ENCODE measurements around the gene TRIM72.
"Not testable (repeated sequence)": the region's sequence is repeated elsewhere in the genome, so short reads cannot be mapped to it uniquely, and the experiment has no call there.

TRIM72 gene

DNA sequence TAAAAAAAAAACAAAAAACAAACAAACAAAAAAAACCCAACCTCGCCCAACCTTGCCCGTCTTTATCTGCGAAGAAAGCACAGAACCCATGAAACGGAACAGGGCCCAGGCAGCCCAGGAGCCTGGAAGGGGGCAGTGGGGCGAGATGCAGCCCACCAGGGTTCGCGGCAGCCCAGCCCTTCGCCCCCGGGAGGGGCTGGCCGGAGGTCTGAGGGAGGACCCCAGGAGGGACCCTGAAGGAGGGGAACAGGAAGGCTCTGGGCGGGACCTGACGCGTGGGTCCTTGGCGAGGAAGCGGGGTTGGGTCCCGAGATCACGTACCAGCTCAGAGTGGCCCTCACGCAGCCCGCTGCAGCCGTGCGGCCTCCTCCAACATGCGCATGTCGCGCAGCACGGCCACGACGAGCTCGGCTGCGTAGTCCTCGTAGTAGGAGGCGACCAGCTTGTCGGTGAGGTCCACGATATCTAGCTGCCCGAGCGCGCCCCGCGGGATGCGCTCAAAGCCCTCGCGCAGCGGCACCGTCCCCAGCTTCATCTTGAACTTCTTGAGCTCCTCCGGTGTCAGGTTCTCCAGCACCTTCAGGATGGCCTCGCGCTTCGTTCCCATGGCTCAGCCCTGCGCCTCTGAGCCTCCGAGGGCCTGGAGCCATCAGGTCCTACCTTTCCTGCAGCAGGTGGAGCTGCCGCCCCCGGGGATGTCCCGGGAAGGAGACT, 2.7 kb downstream of the TRIM72 start, which contains the start of gene PYDC1:
TSS of gene PYDC1 (minus strand) at position 714 of the 714 bp plus-strand sequence. CDS start at position 607, 107 bp downstream.
- DNase-seq: no peak

DNA sequence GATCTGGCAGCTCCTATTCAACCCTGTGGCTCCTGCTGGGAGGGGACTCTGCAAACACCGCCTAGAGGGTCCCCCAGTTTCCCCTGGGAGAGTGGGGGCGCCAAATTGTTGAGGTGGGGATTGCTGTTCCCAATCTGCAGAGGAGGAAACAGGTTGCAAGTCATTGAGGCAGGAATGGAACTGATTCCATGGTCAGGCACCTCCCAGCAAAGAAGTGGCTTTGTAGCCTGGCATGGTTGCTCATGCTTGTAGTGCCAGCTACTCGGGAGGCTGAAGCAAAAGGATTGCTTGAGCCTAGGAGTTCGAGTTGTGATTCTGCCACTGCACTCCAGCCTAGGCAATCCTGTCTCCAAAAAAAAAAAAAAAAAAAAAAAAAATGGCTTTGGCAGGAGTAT, 3.2 kb downstream of the TRIM72 start:
- no peak for DNase-seq

DNA sequence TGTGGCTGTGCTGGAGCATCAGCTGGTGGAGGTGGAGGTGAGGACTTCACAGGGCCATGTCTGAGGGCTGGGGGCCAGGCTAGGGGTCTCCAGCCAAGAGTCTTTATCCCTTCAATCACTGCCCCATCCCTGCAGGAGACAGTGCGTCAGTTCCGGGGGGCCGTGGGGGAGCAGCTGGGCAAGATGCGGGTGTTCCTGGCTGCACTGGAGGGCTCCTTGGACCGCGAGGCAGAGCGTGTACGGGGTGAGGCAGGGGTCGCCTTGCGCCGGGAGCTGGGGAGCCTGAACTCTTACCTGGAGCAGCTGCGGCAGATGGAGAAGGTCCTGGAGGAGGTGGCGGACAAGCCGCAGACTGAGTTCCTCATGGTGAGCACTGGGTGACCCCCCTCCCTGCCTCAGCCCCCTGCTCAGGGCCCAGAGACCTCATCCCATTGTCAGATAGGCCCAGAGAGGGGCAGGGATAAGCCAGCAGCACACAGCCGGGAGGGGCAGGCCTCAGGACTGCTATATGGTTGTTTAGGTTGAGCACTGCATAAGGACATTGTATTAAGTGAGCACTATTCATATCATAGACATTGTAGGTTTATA, 5.3 kb downstream of the TRIM72 start:
- DNase-seq: no peak

DNA sequence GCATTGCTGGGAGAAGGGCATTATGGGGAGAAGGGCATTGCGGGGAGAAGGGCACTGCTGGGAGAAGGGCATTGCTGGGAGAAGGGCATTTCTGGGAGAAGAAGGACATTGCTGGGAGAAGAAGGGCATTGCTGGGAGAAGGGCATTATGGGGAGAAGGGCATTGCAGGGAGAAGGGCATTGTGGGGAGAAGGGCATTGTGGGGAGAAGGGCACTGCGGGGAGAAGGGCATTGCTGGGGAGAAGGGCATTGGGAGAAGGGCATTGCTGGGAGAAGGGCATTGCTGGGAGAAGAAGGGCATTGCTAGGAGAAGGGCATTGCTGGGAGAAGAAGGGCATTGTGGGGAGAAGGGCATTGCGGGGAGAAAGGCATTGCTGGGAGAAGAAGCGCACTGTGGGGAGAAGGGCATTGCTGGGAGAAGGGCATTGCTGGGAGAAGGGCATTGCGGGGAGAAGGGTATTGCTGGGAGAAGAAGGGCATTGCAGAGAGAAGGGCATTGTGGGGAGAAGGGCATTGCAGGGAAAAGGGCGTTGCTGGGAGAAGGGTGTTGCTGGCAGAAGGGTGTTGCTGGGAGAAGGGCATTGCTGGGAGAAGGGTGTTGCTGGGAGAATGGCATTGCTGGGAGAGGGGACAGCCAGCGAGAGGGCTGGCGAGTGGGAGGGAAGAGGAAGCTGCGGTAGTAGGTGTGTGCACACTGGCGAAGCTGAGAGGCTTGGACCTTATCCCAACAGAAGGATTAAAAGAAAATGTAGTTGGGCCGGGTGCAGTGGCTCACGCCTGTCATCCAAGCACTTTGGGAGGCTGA, 7.6 kb downstream of the TRIM72 start:
- no peak for DNase-seq

DNA sequence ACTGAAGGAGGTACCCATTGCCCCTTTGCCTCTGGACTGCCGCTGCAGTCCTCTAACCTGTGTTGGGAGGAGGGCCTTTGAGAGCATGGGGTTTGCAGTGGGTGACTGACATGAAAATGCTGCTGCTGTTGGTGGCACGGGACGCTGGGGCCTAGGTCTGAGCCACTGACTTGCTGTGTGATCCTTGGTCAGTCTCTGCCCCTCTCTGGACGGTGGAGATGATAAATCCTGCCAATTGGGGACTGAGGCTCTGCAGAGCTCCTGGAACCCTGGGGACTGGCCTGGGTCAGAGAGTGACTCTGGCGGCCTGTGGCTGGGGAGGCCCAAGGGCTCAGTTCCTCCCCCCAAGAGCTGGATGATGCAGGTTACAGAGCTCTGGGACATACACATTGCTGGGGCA, 9.1 kb downstream of the TRIM72 start:
- no peak for DNase-seq

DNA sequence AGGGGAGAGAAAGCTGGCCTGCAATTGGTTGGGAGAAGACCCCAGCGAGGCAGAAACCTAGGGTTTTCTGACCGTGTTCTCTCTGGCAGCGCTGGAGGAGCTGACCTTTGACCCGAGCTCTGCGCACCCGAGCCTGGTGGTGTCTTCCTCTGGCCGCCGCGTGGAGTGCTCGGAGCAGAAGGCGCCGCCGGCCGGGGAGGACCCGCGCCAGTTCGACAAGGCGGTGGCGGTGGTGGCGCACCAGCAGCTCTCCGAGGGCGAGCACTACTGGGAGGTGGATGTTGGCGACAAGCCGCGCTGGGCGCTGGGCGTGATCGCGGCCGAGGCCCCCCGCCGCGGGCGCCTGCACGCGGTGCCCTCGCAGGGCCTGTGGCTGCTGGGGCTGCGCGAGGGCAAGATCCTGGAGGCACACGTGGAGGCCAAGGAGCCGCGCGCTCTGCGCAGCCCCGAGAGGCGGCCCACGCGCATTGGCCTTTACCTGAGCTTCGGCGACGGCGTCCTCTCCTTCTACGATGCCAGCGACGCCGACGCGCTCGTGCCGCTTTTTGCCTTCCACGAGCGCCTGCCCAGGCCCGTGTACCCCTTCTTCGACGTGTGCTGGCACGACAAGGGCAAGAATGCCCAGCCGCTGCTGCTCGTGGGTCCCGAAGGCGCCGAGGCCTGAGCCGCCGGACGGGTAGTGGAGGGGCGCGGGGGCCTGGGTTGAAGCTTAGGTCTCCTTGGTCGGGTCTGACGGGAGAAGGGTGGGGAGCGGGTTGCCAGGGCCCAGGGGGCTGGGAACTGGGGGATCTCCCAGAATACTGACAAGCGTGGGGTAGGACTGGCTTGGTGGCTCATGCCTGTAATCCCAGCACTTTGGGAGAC, 10.4 kb downstream of the TRIM72 start:
- DNase-seq: no peak

DNA sequence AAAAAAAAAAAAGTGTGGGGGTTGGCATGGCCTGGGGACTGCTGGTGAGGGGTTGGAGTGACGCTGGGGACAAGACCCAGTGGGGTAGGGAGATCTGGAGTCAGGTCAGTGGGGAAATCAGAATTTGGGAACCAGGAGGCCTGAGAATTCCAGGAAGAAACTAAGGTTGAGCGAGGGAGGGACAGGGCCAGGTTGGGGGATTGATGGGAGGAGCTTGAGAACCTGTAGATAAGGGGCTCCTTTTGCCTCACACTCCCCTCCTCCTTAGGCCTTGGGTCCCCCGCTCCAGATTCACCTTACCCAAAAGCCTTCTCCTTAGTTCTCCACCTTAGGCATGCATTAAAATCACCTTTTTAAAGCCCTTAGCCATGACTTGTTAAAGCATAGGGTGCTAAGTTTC, 11.3 kb downstream of the TRIM72 start:
- DNase-seq: no peak

DNA sequence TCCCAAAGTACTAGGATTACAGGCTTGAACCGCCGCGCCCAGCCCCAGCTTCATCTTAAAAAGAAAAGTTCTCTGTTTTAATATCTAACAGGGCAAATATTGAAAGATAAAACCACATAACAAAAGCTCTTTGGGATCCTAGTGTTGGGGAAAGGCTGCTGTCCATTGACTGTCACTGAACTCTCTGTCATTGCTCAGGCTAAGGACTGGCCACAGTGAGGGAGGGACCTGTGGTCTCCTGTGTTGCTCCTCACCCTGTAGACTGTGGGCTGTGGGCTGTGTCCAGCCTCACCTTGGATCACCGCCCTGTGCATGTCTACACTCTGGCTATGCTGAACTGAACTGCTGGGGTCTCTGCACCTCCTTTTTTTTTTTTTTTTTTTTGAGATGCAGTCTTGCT, 14.3 kb downstream of the TRIM72 start:
- no peak for DNase-seq

DNA sequence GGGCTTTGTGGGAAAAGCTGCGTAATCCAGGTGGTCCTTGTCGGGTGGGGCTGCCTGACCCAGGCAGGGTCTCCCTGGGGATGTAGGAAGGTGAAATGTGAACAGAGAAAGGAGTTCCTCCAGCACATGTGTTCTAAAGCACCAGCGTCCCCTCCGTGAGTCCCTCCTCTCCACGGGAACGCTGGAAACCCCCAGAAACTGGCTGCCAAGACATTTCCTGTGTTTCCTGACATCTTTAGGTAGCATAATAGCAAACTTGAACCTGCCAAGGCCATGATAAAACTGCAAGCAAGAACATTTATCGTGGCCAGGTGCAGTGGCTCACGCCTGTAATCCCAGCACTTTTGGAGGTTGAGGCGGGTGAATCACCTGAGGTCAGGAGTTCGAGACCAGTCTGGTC, 15.6 kb downstream of the TRIM72 start:
- no peak for DNase-seq

DNA sequence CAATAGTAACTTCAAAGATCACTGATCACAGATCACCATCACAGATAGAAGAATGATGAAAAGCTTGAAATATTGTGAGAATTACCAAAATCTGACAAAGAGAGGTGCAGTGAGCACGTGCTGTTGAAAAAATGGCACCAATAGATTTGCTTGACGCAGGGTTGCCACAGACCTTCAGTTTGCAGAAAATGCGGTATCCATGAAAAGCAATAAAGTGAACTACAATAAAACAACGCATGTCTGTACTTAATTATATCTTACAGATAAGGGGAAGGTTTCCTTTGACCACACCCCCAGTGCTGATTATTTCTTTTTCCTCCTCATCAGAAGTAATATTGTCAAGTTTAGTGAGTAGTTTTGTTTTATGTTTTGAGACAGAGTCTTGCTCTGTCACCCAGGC, 24.1 kb downstream of the TRIM72 start:
- DNase-seq: no peak

DNA sequence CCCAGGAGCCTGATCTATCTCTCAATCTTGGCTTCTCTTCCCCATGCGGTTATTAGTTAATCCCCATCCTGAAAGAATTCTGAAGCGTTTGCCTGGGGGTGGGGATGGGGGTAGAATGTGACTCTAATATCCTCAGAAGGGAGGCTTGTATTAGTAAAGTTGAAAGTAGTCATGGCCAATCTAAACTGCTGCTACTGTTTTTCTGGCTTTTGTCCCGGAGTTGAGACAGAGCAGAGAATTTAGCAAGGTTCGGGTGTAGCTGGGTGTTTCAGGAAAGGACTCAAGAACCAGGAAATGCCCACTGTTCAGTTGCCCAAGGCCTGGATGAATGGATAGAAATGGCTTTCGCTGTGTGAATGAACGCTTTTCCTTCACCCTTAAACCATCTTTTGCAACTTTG, 28.3 kb downstream of the TRIM72 start:
- no peak for DNase-seq

DNA sequence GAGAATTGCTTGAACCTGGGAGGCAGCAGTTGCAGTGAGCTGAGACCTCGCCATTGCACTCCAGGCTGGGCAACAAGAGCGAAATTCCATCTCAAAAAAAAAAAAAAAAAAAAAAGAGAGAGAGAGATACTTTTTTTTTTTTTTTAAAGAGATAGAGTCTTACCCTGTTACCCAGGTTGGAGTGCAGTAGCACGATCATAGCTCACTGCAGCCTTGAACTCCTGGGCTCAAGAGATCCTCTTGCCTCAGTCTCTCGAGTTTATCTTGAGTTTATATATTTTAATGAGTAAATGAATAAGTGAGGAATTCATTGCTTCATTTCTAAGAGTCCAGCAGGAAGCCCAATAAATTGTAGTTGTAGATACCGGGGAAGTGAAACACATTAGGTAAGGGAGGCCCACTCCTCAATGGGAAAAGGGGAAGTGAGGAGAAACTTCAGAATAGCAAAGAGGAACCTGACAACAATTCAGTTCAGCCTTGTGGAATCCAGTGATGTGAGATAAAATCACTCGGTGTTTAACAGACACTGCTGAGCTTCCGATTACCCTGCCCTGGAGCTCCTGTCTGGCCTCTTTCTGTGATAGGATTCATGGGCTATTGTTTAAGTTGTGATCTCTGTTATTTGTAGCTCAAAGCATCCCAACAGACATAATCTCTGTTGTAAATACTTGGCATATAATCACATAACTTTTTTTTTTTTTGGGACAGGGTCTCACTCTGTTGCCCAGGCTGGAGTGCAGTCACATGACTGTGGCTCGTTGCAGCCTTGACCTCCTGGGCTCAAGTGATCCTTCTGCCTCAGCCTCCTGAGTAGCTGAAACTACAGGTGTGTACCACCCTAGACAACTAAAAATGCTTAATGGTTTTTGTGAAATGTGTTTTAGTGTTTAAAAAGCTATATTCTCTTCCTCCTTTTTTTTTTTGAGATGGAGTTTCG, 30.1 kb downstream of the TRIM72 start:
- no peak for DNase-seq

DNA sequence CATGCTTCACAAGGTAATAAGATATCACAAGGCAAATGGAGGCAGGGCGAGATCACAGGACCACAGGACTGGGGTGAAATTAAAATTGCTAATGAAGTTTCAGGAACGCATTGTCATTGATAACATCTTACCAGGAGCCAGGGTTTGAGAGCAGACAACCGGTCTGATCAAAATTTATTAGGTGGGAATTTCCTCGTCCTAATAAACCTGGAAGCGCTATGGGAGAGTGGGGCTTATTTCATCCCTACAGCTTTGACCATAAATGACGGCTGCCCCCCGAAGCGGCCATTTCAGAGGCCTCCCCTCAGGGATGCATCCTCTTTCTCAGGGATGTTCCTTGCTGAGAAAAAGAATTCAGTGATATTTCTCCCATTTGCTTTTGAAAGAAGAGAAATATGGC, 31.7 kb downstream of the TRIM72 start:
- not testable (repeated sequence) for DNase-seq

DNA sequence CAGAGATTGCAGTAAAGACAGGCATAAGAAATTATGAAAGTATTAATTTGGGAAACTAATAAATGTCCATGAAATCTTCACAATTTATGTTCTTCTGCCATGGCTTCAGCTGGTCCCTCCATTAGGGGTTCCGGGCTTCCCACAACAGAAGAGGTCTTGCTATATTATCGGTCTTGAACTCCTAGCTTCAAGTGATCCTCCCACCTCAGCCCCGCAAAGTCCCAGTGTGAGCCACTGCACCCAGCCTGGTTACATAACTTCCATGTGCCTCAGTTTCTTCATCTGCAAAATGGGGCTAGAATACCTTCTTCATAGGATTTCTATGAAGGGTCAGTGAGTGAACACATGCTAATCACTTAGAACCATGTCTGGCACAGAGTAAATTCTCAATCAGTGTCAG, 32.4 kb downstream of the TRIM72 start:
- DNase-seq: no peak

DNA sequence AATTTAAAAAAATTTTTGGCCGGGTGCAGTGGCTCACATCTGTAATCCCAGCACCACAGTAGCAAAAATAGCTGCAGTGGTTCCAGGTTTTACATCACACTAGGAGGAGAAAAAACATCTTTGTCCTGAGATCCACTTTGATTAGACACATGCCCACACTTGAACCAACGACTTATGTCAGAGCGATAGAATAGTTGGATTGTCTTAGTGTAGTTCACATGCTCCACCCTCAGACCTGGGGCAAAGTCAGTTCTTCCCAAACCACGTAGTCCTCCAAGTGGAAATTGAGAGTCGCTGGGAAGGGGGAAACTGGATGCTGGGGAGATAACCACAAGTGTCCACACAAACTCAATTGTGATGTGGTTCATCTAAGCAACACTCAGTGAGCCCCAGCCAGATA, 34.4 kb downstream of the TRIM72 start:
- no peak for DNase-seq

DNA sequence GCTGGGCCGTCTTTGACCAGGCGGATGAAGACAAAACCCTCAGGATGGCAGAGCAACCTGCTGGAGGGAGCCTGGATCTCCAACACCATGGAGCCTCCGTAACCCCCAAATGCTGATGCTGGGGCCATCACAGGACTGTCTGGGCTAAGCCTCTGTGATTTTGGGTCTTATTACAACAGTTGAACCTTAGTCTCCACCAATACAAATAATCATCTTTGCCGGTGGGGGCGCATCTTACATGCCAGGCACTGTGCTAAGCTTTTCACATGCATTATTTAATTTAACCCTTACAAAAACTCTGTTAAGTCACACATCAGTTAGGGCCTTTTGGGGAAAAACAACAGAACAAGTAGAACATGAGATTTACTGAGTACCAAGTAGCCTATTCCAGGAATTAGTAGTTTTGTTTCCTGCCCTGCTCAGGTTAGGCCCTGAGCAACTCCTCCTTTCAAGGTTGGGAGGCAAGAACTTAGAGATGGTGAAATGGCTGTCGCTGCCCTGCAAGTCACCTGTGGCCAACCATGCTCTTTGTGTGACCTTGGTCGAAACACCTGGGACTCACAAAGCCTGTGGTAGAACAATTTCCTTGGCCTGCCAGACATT, 37.0 kb downstream of the TRIM72 start:
- DNase-seq: no peak

DNA sequence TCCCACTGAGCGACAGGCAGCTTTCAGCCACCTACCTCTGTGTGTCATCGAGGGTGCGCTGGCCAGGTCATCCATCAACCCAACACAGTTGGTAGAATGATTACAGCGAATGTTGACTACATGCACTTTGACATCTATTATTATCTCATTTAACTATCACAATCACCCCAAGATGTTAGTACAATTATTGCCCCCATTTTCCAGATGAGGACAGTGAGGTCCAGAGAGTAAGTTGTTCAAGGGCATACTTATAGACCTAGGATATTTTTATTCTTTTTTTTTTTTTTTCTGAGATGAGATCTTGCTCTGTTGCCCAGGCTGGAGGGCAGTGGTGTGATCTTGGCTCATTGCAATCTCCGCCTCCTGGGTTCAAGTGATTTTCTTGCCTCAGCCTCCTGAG, 37.5 kb downstream of the TRIM72 start:
- no peak for DNase-seq

DNA sequence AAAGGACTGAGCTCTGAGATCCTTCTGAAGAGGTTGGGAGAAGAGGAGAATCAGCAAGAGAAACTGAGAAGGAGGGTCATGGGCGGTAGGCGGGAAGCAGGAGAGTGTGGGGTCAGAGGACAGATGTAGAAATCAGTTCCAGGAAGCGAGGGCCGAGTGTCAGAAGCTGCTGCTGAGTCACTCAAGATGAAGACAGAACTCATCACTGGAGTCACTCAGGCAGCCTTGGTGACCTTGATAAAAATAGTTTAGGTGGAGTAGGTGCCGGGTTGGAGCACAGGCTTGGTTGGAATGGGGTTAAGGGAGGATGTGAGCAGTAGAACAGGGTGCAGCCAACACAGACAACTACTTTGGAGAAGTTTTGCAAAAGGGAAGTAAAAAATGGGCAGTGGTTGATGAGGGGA, 39.7 kb downstream of the TRIM72 start:
- DNase-seq: no peak

DNA sequence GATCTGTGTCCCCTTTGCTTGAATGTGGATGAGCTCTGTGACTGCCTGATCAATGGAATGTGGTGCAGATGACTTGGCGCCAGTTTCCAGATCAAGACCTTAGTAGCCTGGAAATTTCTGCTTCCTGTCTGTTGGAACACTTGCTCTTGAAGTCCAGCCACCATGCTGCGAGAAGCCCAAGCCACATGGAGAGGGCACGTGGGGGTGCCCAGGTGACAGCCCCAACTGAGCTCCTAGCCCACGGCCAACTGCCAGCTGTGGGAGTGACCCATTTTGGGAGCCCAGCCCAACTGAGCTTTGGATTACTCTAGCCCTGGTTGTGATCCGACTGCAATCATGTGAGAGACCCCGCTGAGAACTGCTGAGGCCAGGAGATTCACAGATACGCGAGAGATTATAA, 42.5 kb downstream of the TRIM72 start:
- DNase-seq: no peak

DNA sequence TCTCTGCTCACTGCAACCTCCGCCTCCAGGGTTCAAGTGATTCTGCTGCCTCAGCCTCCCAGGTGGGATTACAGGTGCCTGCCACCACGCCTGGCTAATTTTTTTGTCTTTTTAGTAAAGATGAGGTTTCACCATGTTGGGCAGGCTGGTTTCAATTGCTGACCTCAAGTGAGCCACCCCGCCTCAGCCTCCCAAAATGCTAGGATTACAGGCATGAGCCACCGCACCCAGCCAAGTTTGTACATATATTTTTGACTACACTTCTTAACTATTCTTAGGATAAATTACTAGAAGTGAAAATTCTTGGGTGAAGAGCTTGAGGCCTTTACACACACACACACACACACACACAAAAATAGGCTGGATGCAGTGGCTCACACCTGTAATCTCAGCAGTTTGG, 44.4 kb downstream of the TRIM72 start:
- DNase-seq: no peak

DNA sequence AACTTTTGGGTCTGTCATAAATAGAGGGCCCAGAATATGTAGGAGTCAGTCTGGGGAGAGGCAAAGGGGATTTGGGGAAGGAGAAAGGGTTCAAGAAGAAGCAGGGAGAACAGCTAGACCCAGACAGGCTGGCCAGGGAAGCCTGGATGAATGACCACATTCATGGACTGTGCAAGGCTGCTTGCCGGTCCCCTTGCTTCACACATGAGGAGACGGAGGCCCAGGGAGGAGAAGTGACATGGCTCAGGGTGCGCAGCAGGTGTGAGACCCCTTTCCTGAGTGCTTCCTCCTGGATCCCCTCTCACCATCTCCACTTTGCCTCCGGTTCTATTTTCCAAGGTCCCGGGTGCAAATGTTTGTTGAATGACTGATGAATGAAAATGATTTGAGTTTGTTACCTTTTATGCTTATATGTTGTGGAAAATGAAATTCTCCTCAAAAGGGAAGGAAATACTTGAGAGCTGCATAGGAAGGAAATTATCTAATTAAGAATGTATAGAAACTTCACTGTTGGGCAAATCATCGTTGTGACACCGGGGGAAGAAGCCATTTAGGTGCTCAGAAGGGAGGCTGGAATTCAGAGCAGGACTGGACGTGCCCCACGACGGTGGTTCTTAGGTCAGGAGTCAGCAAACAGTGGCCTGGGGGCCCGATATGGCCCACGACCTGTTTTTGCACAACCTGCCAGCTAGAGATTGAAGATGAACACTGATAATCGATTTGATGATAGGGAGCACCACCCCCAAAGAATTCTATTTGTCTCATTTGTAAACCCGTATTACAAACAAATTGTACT, 46.4 kb downstream of the TRIM72 start:
- no peak for DNase-seq

All from NCI-H1694 treated with DMSO at 0.1 percent for 48 hours (cell line).